Panc1 (cell line): ENCODE measurements around the gene CDK5RAP2. TPM values are rescaled to one million over a fixed set of nuclear protein-coding genes. Genes with fewer than 3 reads are reported as not detected.

ENCODE experiments used
- ATAC-seq: fragments of 200-7000 bp; cut with Tn5 transposase; 2 replicates; pipeline ENCODE4 v1.9.1; 2020; ENCODE audit warnings: mild to moderate bottlenecking, moderate library complexity
- BruUV-seq: library from RNA; stranded (reverse); fragments of 400-500 nt; replicated peaks from 2 replicates; lab custom pipeline; 2021; lab: Mats Ljungman, UMichigan
- CTCF ChIA-PET: fragments of 300-600 bp; sonication (Branson Sonifier 250); formaldehyde crosslinking; loops from one replicate; lab custom pipeline; 2022; ENCODE audit warnings: antibody characterized with exemption; lab: Charles Lee
- POLR2A ChIA-PET: fragments of 300-600 bp; sonication (Branson Sonifier 250); formaldehyde crosslinking; loops from one replicate; lab custom pipeline; 2022; ENCODE audit warnings: antibody characterized with exemption; lab: Charles Lee
- DNase-seq: peaks from one replicate; pipeline ENCODE4 v3.0.0-alpha.2; 2010; ENCODE audit warnings: low read depth, low spot score
- H3K27ac ChIP-seq: 2 replicates; pipeline ENCODE4 v1.5.1; 2011; ENCODE audit warnings: mild to moderate bottlenecking, low read length, inconsistent platforms
- H3K27me3 ChIP-seq: fragments of 200-500 bp; sonication (Bioruptor generic); 2 replicates; pipeline ENCODE4 v1.6.0; 2014; ENCODE audit warnings: low read length, inconsistent platforms; ENCODE audit not compliant: control insufficient read depth, insufficient read depth
- H3K36me3 ChIP-seq: fragments of 200-500 bp; sonication (Bioruptor generic); 2 replicates; pipeline ENCODE4 v1.5.1; 2014; ENCODE audit warnings: inconsistent platforms, mild to moderate bottlenecking, low read length, moderate library complexity; ENCODE audit not compliant: control insufficient read depth, insufficient read depth
- H3K4me1 ChIP-seq: 2 replicates; pipeline ENCODE4 v1.5.1; 2011; ENCODE audit warnings: inconsistent platforms, mild to moderate bottlenecking, low read length, moderate library complexity; ENCODE audit not compliant: control insufficient read depth, insufficient read depth
- H3K4me3 ChIP-seq, 2 experiments: 2 replicates each; pipeline ENCODE4 v1.5.1; 2011 to 2012; ENCODE audit warnings: low read depth in 2 of 2, low read length in 2 of 2, mild to moderate bottlenecking in 2 of 2, inconsistent platforms in 1 of 2, moderate library complexity in 1 of 2
- H3K9me3 ChIP-seq: fragments of 200-500 bp; sonication (Bioruptor generic); 2 replicates; pipeline ENCODE4 v1.5.1; 2014; ENCODE audit warnings: low read depth, mild to moderate bottlenecking, inconsistent platforms, low read length, moderate library complexity; ENCODE audit not compliant: control insufficient read depth, insufficient read depth
- POLR2AphosphoS5 ChIP-seq: IDR thresholded peaks from 2 replicates; pipeline ENCODE4 v1.6.1; 2012; ENCODE audit warnings: mild to moderate bottlenecking, low read depth, low read length, moderate library complexity
- SIN3A ChIP-seq: IDR thresholded peaks from 2 replicates; pipeline ENCODE4 v1.6.1; 2012; ENCODE audit warnings: low read depth, mild to moderate bottlenecking, low read length, moderate library complexity, borderline replicate concordance; ENCODE audit not compliant: insufficient read depth
- TCF7L2 ChIP-seq: IDR thresholded peaks from 2 replicates; pipeline ENCODE4 v1.6.1; 2011; ENCODE audit warnings: mild to moderate bottlenecking, low read depth, low read length, inconsistent platforms
- in situ Hi-C: cut with HindIII; loops from 2 replicates; pipeline ENCODE4 v1.10.0; 2016; ENCODE audit warnings: low sequenced_read_pairs, low pct_unique_long_range_greater_than_20kb
- intact Hi-C: fragments of 100-400 bp; cut with micrococcal nuclease; formaldehyde crosslinking; loops from one replicate; pipeline ENCODE4 v1.10.0; 2022; ENCODE audit not compliant: unreplicated experiment
- total RNA-seq: library from RNA; stranded (reverse); gene quantifications from one replicate; pipeline ENCODE4 v1.2.1, GENCODE V29; 2021; ENCODE audit not compliant: unreplicated experiment
- TF ChIP-seq, protein P1 (sequence below): fragments of 450-650 bp; IDR thresholded peaks from 2 replicates; pipeline ENCODE4 v1.5.1; 2017; ENCODE audit warnings: mild to moderate bottlenecking
- TF ChIP-seq, protein P2 (sequence below), 2 experiments: IDR thresholded peaks; 2 replicates each; pipeline ENCODE4 v1.6.1; 2011 to 2012; ENCODE audit warnings: low read depth in 2 of 2, control low read depth in 1 of 2, low read length in 1 of 2, mild to moderate bottlenecking in 1 of 2, moderate library complexity in 1 of 2; ENCODE audit not compliant: insufficient read depth in 1 of 2

CDK5RAP2 gene
- total RNA-seq, 1 experiment from 2014 or later: 47.7 TPM

GRCh38 chr9:120383611-120383998, 196.4 kb downstream of the CDK5RAP2 start:
- Histone ChIP-seq H3K36me3 (no peaks in the 10 kb centered on the region), H3K4me1 (no peaks in the 10 kb centered on the region), H3K4me3 (no peak overlapping the region), H3K27me3 (no peaks in the 10 kb centered on the region), H3K9me3 (no peaks in the 10 kb centered on the region), H3K27ac (no peak overlapping the region)
- ChIA-PET CTCF (no interaction called here), POLR2A (no interaction called here)
- intact Hi-C loops (no loop called here), in situ Hi-C loops (no loop called here)
- DNase-seq (no peak), ATAC-seq (no peak)
- no TSS peak for BruUV-seq
- no peak for TF ChIP-seq POLR2AphosphoS5
- no peak for TF ChIP-seq SIN3A
- TF ChIP-seq, protein P1, sequence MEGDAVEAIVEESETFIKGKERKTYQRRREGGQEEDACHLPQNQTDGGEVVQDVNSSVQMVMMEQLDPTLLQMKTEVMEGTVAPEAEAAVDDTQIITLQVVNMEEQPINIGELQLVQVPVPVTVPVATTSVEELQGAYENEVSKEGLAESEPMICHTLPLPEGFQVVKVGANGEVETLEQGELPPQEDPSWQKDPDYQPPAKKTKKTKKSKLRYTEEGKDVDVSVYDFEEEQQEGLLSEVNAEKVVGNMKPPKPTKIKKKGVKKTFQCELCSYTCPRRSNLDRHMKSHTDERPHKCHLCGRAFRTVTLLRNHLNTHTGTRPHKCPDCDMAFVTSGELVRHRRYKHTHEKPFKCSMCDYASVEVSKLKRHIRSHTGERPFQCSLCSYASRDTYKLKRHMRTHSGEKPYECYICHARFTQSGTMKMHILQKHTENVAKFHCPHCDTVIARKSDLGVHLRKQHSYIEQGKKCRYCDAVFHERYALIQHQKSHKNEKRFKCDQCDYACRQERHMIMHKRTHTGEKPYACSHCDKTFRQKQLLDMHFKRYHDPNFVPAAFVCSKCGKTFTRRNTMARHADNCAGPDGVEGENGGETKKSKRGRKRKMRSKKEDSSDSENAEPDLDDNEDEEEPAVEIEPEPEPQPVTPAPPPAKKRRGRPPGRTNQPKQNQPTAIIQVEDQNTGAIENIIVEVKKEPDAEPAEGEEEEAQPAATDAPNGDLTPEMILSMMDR: no peak
- no peak for TF ChIP-seq TCF7L2
- TF ChIP-seq, protein P2, sequence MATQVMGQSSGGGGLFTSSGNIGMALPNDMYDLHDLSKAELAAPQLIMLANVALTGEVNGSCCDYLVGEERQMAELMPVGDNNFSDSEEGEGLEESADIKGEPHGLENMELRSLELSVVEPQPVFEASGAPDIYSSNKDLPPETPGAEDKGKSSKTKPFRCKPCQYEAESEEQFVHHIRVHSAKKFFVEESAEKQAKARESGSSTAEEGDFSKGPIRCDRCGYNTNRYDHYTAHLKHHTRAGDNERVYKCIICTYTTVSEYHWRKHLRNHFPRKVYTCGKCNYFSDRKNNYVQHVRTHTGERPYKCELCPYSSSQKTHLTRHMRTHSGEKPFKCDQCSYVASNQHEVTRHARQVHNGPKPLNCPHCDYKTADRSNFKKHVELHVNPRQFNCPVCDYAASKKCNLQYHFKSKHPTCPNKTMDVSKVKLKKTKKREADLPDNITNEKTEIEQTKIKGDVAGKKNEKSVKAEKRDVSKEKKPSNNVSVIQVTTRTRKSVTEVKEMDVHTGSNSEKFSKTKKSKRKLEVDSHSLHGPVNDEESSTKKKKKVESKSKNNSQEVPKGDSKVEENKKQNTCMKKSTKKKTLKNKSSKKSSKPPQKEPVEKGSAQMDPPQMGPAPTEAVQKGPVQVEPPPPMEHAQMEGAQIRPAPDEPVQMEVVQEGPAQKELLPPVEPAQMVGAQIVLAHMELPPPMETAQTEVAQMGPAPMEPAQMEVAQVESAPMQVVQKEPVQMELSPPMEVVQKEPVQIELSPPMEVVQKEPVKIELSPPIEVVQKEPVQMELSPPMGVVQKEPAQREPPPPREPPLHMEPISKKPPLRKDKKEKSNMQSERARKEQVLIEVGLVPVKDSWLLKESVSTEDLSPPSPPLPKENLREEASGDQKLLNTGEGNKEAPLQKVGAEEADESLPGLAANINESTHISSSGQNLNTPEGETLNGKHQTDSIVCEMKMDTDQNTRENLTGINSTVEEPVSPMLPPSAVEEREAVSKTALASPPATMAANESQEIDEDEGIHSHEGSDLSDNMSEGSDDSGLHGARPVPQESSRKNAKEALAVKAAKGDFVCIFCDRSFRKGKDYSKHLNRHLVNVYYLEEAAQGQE (IDR thresholded peaks at IDR 0.05; ENCODE audit: insufficient read depth in 1 of 2, low read depth in 2 of 2, low read length in 1 of 2): no peak

GRCh38 chr9:120382453-120382852, 197.5 kb downstream of the CDK5RAP2 start:
- DNase-seq: no peak
- ATAC-seq: no peak
- H3K27me3 ChIP-seq: no peaks in the 10 kb centered on the region
- in situ Hi-C loops (no loop called here), intact Hi-C loops (no loop called here)
- BruUV-seq: no TSS peak
- TF ChIP-seq POLR2AphosphoS5: no peak
- no peak for TF ChIP-seq TCF7L2
- TF ChIP-seq, protein P1: no peak
- TF ChIP-seq SIN3A: no peak
- TF ChIP-seq, protein P2 (IDR thresholded peaks at IDR 0.05; ENCODE audit: insufficient read depth in 1 of 2, low read depth in 2 of 2, low read length in 1 of 2): no peak
- ChIA-PET CTCF (no interaction called here), POLR2A (no interaction called here)
- H3K27ac ChIP-seq: no peak overlapping the region
- H3K9me3 ChIP-seq: no peaks in the 10 kb centered on the region
- H3K4me3 ChIP-seq: no peak overlapping the region
- no peaks in the 10 kb centered on the region for H3K4me1 ChIP-seq
- H3K36me3 ChIP-seq: no peaks in the 10 kb centered on the region
